Stimulated activated CD4-positive, alpha-beta T cell treated with anti-CD3 and anti-CD28 coated beads, Interleukin-4, amount 100 ng/mL, for 48 hours (primary cell): ENCODE data around the gene TARBP1.
A peak's percentile ranks its signal among the peaks of the same experiment; 100 is the strongest.

Experiments
- DNase-seq, 2 donors: peaks; one replicate each; pipeline ENCODE4 v3.0.0-alpha.2; 2020; ENCODE audit warnings: low read depth in 2 of 2

Gene TARBP1

GRCh38 chr1:234484991-234485739 is 6.2 kb upstream of the TARBP1 start:
- no peak for DNase-seq

- no peak for DNase-seq
These were observed 5.2 kb upstream of the TARBP1 start for GRCh38 chr1:234484218-234484617.

- DNase-seq: no peak
These were observed 2.8 kb upstream of the TARBP1 start for GRCh38 chr1:234481771-234482170.

- DNase-seq: no peak
These were observed 887 bp upstream of the TARBP1 start for GRCh38 chr1:234479866-234480265.

GRCh38 chr1:234479310-234479559 is 256 bp upstream of the TARBP1 start:
- no peak for DNase-seq

GRCh38 chr1:234478152-234478480 is 863 bp downstream of the TARBP1 start:
- DNase-seq: peak; percentile 59 to 60

GRCh38 chr1:234477386-234478151 is 1.4 kb downstream of the TARBP1 start:
- DNase-seq: no peak

GRCh38 chr1:234476172-234476571 is 2.8 kb downstream of the TARBP1 start:
- DNase-seq: no peak

GRCh38 chr1:234475167-234475793 is 3.7 kb downstream of the TARBP1 start:
- no peak for DNase-seq

- no peak for DNase-seq
These were observed 4.6 kb downstream of the TARBP1 start for GRCh38 chr1:234474375-234474774.

GRCh38 chr1:234473118-234473517 is 5.9 kb downstream of the TARBP1 start:
- DNase-seq: no peak

- DNase-seq: no peak
These were observed 9.6 kb downstream of the TARBP1 start for GRCh38 chr1:234469376-234469775.

- DNase-seq: no peak
These were observed 10.4 kb downstream of the TARBP1 start for GRCh38 chr1:234468580-234468979.

- DNase-seq: no peak
These were observed 11.2 kb downstream of the TARBP1 start for GRCh38 chr1:234467821-234468220.

- no peak for DNase-seq
These were observed 12.0 kb downstream of the TARBP1 start for GRCh38 chr1:234466945-234467344.

- DNase-seq: no peak
These were observed 15.2 kb downstream of the TARBP1 start for GRCh38 chr1:234463749-234464148.

- DNase-seq: no peak
These were observed 18.3 kb downstream of the TARBP1 start for GRCh38 chr1:234460652-234461051.

- DNase-seq: no peak
These were observed 20.5 kb downstream of the TARBP1 start for GRCh38 chr1:234458352-234459017.

GRCh38 chr1:234454926-234455325 is 24.1 kb downstream of the TARBP1 start:
- DNase-seq: no peak

GRCh38 chr1:234452406-234452965 is 26.5 kb downstream of the TARBP1 start:
- DNase-seq: no peak

GRCh38 chr1:234440348-234440747 is 38.6 kb downstream of the TARBP1 start:
- DNase-seq: no peak

GRCh38 chr1:234438579-234438978 is 40.4 kb downstream of the TARBP1 start:
- DNase-seq: no peak
